Measurements from ENCODE around the gene MED13.
"Not testable (repeated sequence)": the region's sequence is repeated elsewhere in the genome, so short reads cannot be mapped to it uniquely, and the experiment has no call there.

Gene MED13

GRCh38 chr17:62058611-62059010 is 6.5 kb downstream of the MED13 start:
- DNase-seq (ENCODE audit: low read depth in 2 of 2): no peak

- no peak for DNase-seq (ENCODE audit: low read depth in 2 of 2)
These were observed 7.4 kb downstream of the MED13 start for GRCh38 chr17:62057696-62058095.

GRCh38 chr17:62052765-62053338 is 12.2 kb downstream of the MED13 start:
- DNase-seq (ENCODE audit: low read depth in 2 of 2): no peak

- no peak for DNase-seq (ENCODE audit: low read depth in 2 of 2)
These were observed 14.0 kb downstream of the MED13 start for GRCh38 chr17:62051053-62051452.

GRCh38 chr17:62049299-62049698 is 15.8 kb downstream of the MED13 start:
- DNase-seq (ENCODE audit: low read depth in 2 of 2): no peak

GRCh38 chr17:62048262-62048661 is 16.8 kb downstream of the MED13 start:
- DNase-seq (ENCODE audit: low read depth in 2 of 2): no peak

GRCh38 chr17:62045517-62045916 is 19.6 kb downstream of the MED13 start:
- DNase-seq (ENCODE audit: low read depth in 2 of 2): no peak

- DNase-seq (ENCODE audit: low read depth in 2 of 2): no peak
These were observed 20.0 kb downstream of the MED13 start for GRCh38 chr17:62045109-62045508.

- no peak for DNase-seq (ENCODE audit: low read depth in 2 of 2)
These were observed 21.5 kb downstream of the MED13 start for GRCh38 chr17:62043602-62044001.

- no peak for DNase-seq (ENCODE audit: low read depth in 2 of 2)
These were observed 21.9 kb downstream of the MED13 start for GRCh38 chr17:62043140-62043539.

- no peak for DNase-seq (ENCODE audit: low read depth in 2 of 2)
These were observed 26.8 kb downstream of the MED13 start for GRCh38 chr17:62038248-62038647.

GRCh38 chr17:62033317-62033716 is 31.8 kb downstream of the MED13 start:
- no peak for DNase-seq (ENCODE audit: low read depth in 2 of 2)

- no peak for DNase-seq (ENCODE audit: low read depth in 2 of 2)
These were observed 32.6 kb downstream of the MED13 start for GRCh38 chr17:62032480-62032879.

- DNase-seq (ENCODE audit: low read depth in 2 of 2): no peak
These were observed 34.8 kb downstream of the MED13 start for GRCh38 chr17:62030264-62030663.

- no peak for DNase-seq (ENCODE audit: low read depth in 2 of 2)
These were observed 40.2 kb downstream of the MED13 start for GRCh38 chr17:62024866-62025265.

- no peak for DNase-seq (ENCODE audit: low read depth in 2 of 2)
These were observed 47.2 kb downstream of the MED13 start for GRCh38 chr17:62017912-62018311.

GRCh38 chr17:62017496-62017895 is 47.6 kb downstream of the MED13 start:
- DNase-seq (ENCODE audit: low read depth in 2 of 2): no peak

GRCh38 chr17:62014526-62014925 is 50.6 kb downstream of the MED13 start:
- DNase-seq (ENCODE audit: low read depth in 2 of 2): no peak

GRCh38 chr17:62009220-62009619 is 55.9 kb downstream of the MED13 start:
- DNase-seq (ENCODE audit: low read depth in 2 of 2): no peak

- no peak for DNase-seq (ENCODE audit: low read depth in 2 of 2)
These were observed 56.8 kb downstream of the MED13 start for GRCh38 chr17:62008294-62008693.

GRCh38 chr17:62004388-62004787 is 60.7 kb downstream of the MED13 start:
- DNase-seq (ENCODE audit: low read depth in 2 of 2): no peak

- not testable (repeated sequence) for DNase-seq (ENCODE audit: low read depth in 2 of 2)
These were observed 61.9 kb downstream of the MED13 start for GRCh38 chr17:62003141-62003540.

GRCh38 chr17:62001105-62001504 is 64.0 kb downstream of the MED13 start:
- DNase-seq (ENCODE audit: low read depth in 2 of 2): no peak

- no peak for DNase-seq (ENCODE audit: low read depth in 2 of 2)
These were observed 64.9 kb downstream of the MED13 start for GRCh38 chr17:62000186-62000585.
